ENCODE results near the gene FAM78A.
A peak's percentile ranks its signal among the peaks of the same experiment; 100 is the strongest.

FAM78A gene

GRCh38 chr9:131275332-131276093 is 797 bp downstream of the FAM78A start:
- Histone ChIP-seq H2BK12ac (ENCODE audit: low read length) (no peak overlapping the region), H3K9ac (ENCODE audit: low read depth, low read length, poor library complexity) (peak overlapping the region; percentile 1), H3K79me1 (ENCODE audit: low read depth, low read length) (no peaks in the 10 kb centered on the region), H3K4ac (ENCODE audit: low read length) (no peak overlapping the region), H2BK120ac (ENCODE audit: low read depth, low read length) (no peak overlapping the region), H3K4me2 (ENCODE audit: insufficient read depth, low read length, poor library complexity, severe bottlenecking) (no peak overlapping the region), H3K27ac (replicated peaks; ENCODE audit: low read length) (no peak overlapping the region), H3K36me3 (replicated peaks in 1 of 2; ENCODE audit: control insufficient read depth in 2 of 2, insufficient read depth in 2 of 2, low read length in 2 of 2) (no peaks in the 10 kb centered on the region), H3K27me3 (ENCODE audit: control insufficient read depth in 3 of 3, insufficient read depth in 3 of 3, low read depth in 1 of 3, low read length in 3 of 3) (peaks cover 4 to 30% (median 20%) of the 10 kb centered on the region in 3 experiments), H3K9me3 (replicated peaks in 1 of 2; ENCODE audit: control insufficient read depth in 2 of 2, insufficient read depth in 1 of 2, low read depth in 1 of 2, low read length in 2 of 2) (no peaks in the 10 kb centered on the region), H3K4me1 (ENCODE audit: control insufficient read depth in 2 of 2, insufficient read depth in 1 of 2, low read depth in 1 of 2, low read length in 2 of 2) (peaks cover 9 to 26% of the 10 kb centered on the region in 2 donors), H3K23ac (ENCODE audit: low read depth, low read length, poor library complexity) (peak overlapping the region; percentile 98), H3K4me3 (ENCODE audit: low read length in 2 of 2) (no peak overlapping the region), H4K8ac (ENCODE audit: low read depth, low read length) (no peak overlapping the region), H2AFZ (ENCODE audit: low read length) (peak overlapping the region; percentile 91), H4K91ac (ENCODE audit: low read depth, low read length, poor library complexity) (no peak overlapping the region), H2BK15ac (ENCODE audit: low read length) (no peak overlapping the region), H2BK5ac (ENCODE audit: low read length) (no peak overlapping the region), H3K18ac (ENCODE audit: low read length) (peak overlapping the region; percentile 74), H2AK5ac (ENCODE audit: low read depth, low read length) (peak overlapping the region; percentile 85), H3K14ac (ENCODE audit: low read length) (peak overlapping the region; percentile 42)
- DNase-seq (ENCODE audit: low spot score), result no peak
- WGBS, 2 donors (ENCODE audit: extremely low coverage in 2 of 2, insufficient read length in 2 of 2, insufficient replicate concordance in 1 of 2), result no CpG with 5 or more reads among the region's 29 CpGs

DNA sequence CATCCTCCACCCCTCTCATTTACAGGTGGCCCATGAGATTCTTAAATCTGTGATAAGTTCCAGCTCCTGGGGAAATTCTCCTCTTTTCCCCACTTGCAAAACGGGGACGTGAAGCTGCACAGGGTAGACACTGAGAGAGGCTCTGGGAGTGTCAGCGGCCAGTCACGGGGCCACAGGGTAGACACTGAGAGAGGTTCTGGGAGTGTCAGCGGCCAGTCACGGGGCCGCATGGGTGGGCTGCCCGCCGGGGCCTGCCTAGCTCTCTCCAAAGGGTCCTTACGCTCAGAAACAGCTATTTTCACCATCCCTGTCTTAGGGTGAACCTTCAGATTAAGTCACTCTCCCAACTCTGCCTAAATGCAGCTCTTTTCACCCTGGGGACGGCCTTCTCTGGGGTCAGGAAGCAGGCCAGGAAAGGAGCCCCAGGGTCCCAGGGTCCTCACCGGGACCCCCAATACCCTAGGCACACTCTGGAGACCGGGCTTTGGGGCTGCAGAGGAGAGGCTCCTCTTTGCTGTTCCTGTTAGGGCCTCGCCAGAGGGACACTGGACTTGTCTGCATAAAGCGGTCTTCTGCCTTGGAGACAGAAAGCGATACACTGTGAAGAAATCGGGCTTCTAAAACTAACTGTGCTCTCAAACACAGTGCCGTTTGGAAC is 1.5 kb downstream of the FAM78A start:
- H3K14ac ChIP-seq (ENCODE audit: low read length), result no peak overlapping the region
- no peak overlapping the region for H2BK120ac ChIP-seq (ENCODE audit: low read depth, low read length)
- H3K23ac ChIP-seq (ENCODE audit: low read depth, low read length, poor library complexity), result peak overlapping the region; percentile 98
- no peaks in the 10 kb centered on the region for H3K9me3 ChIP-seq (replicated peaks in 1 of 2; ENCODE audit: control insufficient read depth in 2 of 2, insufficient read depth in 1 of 2, low read depth in 1 of 2, low read length in 2 of 2)
- no CpG with 5 or more reads among the region's 18 CpGs for WGBS, 2 donors (ENCODE audit: extremely low coverage in 2 of 2, insufficient read length in 2 of 2, insufficient replicate concordance in 1 of 2)
- H2BK5ac ChIP-seq (ENCODE audit: low read length), result no peak overlapping the region
- no peak overlapping the region for H4K91ac ChIP-seq (ENCODE audit: low read depth, low read length, poor library complexity)
- peak overlapping the region; percentile 85 for H2AFZ ChIP-seq (ENCODE audit: low read length)
- H2BK15ac ChIP-seq (ENCODE audit: low read length), result no peak overlapping the region
- H2AK5ac ChIP-seq (ENCODE audit: low read depth, low read length), result no peak overlapping the region
- H4K8ac ChIP-seq (ENCODE audit: low read depth, low read length), result no peak overlapping the region
- H3K18ac ChIP-seq (ENCODE audit: low read length), result peak overlapping the region; percentile 16
- no peaks in the 10 kb centered on the region for H3K79me1 ChIP-seq (ENCODE audit: low read depth, low read length)
- no peak overlapping the region for H3K9ac ChIP-seq (ENCODE audit: low read depth, low read length, poor library complexity)
- no peak overlapping the region for H3K4ac ChIP-seq (ENCODE audit: low read length)
- H3K27ac ChIP-seq (replicated peaks; ENCODE audit: low read length), result no peak overlapping the region
- no peak for DNase-seq (ENCODE audit: low spot score)
- H3K4me3 ChIP-seq (ENCODE audit: low read length in 2 of 2), result no peak overlapping the region
- H2BK12ac ChIP-seq (ENCODE audit: low read length), result no peak overlapping the region
- H3K27me3 ChIP-seq (ENCODE audit: control insufficient read depth in 3 of 3, insufficient read depth in 3 of 3, low read depth in 1 of 3, low read length in 3 of 3), result peaks cover 4 to 27% (median 20%) of the 10 kb centered on the region in 3 experiments
- no peak overlapping the region for H3K4me2 ChIP-seq (ENCODE audit: insufficient read depth, low read length, poor library complexity, severe bottlenecking)
- H3K4me1 ChIP-seq (ENCODE audit: control insufficient read depth in 2 of 2, insufficient read depth in 1 of 2, low read depth in 1 of 2, low read length in 2 of 2), result peaks cover 12 to 20% of the 10 kb centered on the region in 2 donors
- no peaks in the 10 kb centered on the region for H3K36me3 ChIP-seq (replicated peaks in 1 of 2; ENCODE audit: control insufficient read depth in 2 of 2, insufficient read depth in 2 of 2, low read length in 2 of 2)

DNA sequence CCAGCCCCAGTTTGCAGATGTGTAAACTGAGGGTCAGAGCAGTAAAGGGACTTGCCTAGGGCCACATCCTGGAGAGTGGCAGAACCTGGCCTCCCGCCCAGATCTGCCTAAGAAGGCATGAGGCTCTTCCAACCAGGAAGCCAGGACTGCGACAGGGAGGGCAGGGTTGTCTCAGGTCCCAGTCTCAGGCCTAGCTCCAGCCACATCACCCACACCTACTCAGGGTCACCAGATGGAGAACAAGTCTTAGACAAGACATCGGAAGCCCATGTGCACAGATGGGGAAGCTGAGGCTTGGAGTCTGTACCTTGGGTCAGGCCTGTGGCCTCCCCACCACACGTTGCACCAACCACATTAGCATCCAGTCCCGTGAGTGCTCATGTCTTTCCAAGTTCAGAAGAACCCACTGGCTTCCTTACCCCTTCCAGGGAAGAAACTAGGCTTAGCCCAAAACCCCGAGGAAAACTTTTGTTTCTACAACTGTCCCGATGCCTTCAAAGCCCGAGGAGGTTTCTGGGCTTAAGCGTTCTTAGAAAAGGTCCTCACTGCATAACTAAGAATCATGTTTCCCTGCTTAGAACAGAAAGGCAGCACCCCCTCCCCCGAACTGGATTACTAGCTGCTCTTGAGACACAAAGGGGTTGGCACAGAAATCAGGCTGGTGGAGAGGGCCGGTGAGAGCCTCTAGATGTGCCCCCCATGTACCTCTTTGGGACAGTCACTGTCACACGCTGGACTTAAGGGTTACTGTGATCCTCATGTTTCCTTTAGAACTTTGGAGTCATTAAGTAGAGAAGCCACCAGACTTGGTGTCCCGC is 2.2 kb downstream of the FAM78A start:
- Histone ChIP-seq H3K27ac (replicated peaks; ENCODE audit: low read length) (no peak overlapping the region), H3K27me3 (ENCODE audit: control insufficient read depth in 3 of 3, insufficient read depth in 3 of 3, low read depth in 1 of 3, low read length in 3 of 3) (peaks cover 4 to 25% (median 20%) of the 10 kb centered on the region in 3 experiments), H2BK12ac (ENCODE audit: low read length) (no peak overlapping the region), H3K18ac (ENCODE audit: low read length) (peak overlapping the region; percentile 31), H3K79me1 (ENCODE audit: low read depth, low read length) (no peaks in the 10 kb centered on the region), H3K4ac (ENCODE audit: low read length) (no peak overlapping the region), H3K14ac (ENCODE audit: low read length) (no peak overlapping the region), H2AFZ (ENCODE audit: low read length) (peak overlapping the region; percentile 85), H4K8ac (ENCODE audit: low read depth, low read length) (no peak overlapping the region), H3K9me3 (replicated peaks in 1 of 2; ENCODE audit: control insufficient read depth in 2 of 2, insufficient read depth in 1 of 2, low read depth in 1 of 2, low read length in 2 of 2) (no peaks in the 10 kb centered on the region), H3K23ac (ENCODE audit: low read depth, low read length, poor library complexity) (peak overlapping the region; percentile 38), H3K4me1 (ENCODE audit: control insufficient read depth in 2 of 2, insufficient read depth in 1 of 2, low read depth in 1 of 2, low read length in 2 of 2) (peaks cover 12 to 20% of the 10 kb centered on the region in 2 donors), H2BK120ac (ENCODE audit: low read depth, low read length) (no peak overlapping the region), H2AK5ac (ENCODE audit: low read depth, low read length) (no peak overlapping the region), H2BK15ac (ENCODE audit: low read length) (no peak overlapping the region), H3K36me3 (replicated peaks in 1 of 2; ENCODE audit: control insufficient read depth in 2 of 2, insufficient read depth in 2 of 2, low read length in 2 of 2) (no peaks in the 10 kb centered on the region), H3K4me2 (ENCODE audit: insufficient read depth, low read length, poor library complexity, severe bottlenecking) (no peak overlapping the region), H2BK5ac (ENCODE audit: low read length) (no peak overlapping the region), H4K91ac (ENCODE audit: low read depth, low read length, poor library complexity) (no peak overlapping the region), H3K4me3 (ENCODE audit: low read length in 2 of 2) (no peak overlapping the region), H3K9ac (ENCODE audit: low read depth, low read length, poor library complexity) (no peak overlapping the region)
- WGBS, 2 donors (ENCODE audit: extremely low coverage in 2 of 2, insufficient read length in 2 of 2, insufficient replicate concordance in 1 of 2), result no CpG with 5 or more reads among the region's 13 CpGs
- no peak for DNase-seq (ENCODE audit: low spot score)

Data from neuronal stem cell (in vitro differentiated cells).